ENCODE results near the gene STXBP5L.
"Not testable (repeated sequence)": the region's sequence is repeated elsewhere in the genome, so short reads cannot be mapped to it uniquely, and the experiment has no call there.

- not testable (repeated sequence) for TF ChIP-seq CTCF (IDR thresholded peaks at IDR 0.05; ENCODE audit: low read depth, low read length); EZH2phosphoT487 (IDR thresholded peaks at IDR 0.05; ENCODE audit: low read depth)
Measured at GRCh38 chr3:121190626-121191025, 282.6 kb downstream of the STXBP5L start.

Measured in OCI-LY3 (cell line).